Activated B cell treated with CpG ODN at 0.5 μM for 24 hours (primary cell): ENCODE measurements around the gene ASMTL. TPM values are rescaled to one million over a fixed set of nuclear protein-coding genes. Genes with fewer than 3 reads are reported as not detected.
"Not testable (repeated sequence)": the region's sequence is repeated elsewhere in the genome, so short reads cannot be mapped to it uniquely, and the experiment has no call there.

Source experiments
- ATAC-seq: fragments of 200-7000 bp; cut with Tn5 transposase; one replicate; pipeline ENCODE4 v1.10.0; 2021; ENCODE audit warnings: low read depth, mild to moderate bottlenecking, moderate library complexity
- CTCF ChIA-PET: fragments of 350-600 bp; sonication (Branson Sonifier 250); formaldehyde crosslinking; loops from one replicate; lab custom pipeline; 2021; ENCODE audit warnings: antibody characterized with exemption; lab: Charles Lee
- POLR2A ChIA-PET: fragments of 350-600 bp; sonication (Branson Sonifier 250); formaldehyde crosslinking; loops from one replicate; lab custom pipeline; 2021; ENCODE audit warnings: antibody characterized with exemption; lab: Charles Lee
- DNase-seq: peaks from one replicate; pipeline ENCODE4 v3.0.0; 2022
- H3K27ac Mint-ChIP-seq: one replicate; pipeline ENCODE4 v1.8.0; 2020; ENCODE audit warnings: mixed read lengths
- H3K27me3 Mint-ChIP-seq: one replicate; pipeline ENCODE4 v1.8.0; 2021; ENCODE audit warnings: mixed read lengths
- H3K36me3 Mint-ChIP-seq: one replicate; pipeline ENCODE4 v1.8.0; 2021; ENCODE audit warnings: low read depth, mixed read lengths
- H3K4me1 Mint-ChIP-seq: one replicate; pipeline ENCODE4 v1.8.0; 2021; ENCODE audit warnings: mixed read lengths
- H3K4me3 Mint-ChIP-seq: one replicate; pipeline ENCODE4 v1.8.0; 2020; ENCODE audit warnings: mild to moderate bottlenecking, mixed read lengths
- H3K9me3 Mint-ChIP-seq: one replicate; pipeline ENCODE4 v1.8.0; 2020; ENCODE audit warnings: mixed read lengths
- intact Hi-C: fragments of 100-400 bp; cut with micrococcal nuclease; formaldehyde crosslinking; loops from one replicate; pipeline ENCODE4 v1.15.1; 2024
- total RNA-seq: library from RNA; stranded (reverse); gene quantifications from 2 replicates; pipeline ENCODE4 v1.2.3, GENCODE V29; 2022
- TF ChIP-seq, protein P1 (sequence below): fragments of 200-600 bp; IDR thresholded peaks from one replicate; pipeline ENCODE4 v1.8.0; 2022; ENCODE audit warnings: antibody characterized with exemption, mild to moderate bottlenecking

Gene ASMTL
- total RNA-seq, 1 donor from 2014 or later = 52.1 TPM

- H3K27ac Mint-ChIP-seq = no peak overlapping the region
- intact Hi-C loops = no loop called here
- ChIA-PET POLR2A (no interaction called here), CTCF (no interaction called here)
- DNase-seq (no peak), ATAC-seq (no peak)
- peaks cover 73% of the 10 kb centered on the region for H3K36me3 Mint-ChIP-seq
- peaks cover 8% of the 10 kb centered on the region for H3K9me3 Mint-ChIP-seq
- H3K4me3 Mint-ChIP-seq = no peak overlapping the region
- H3K27me3 Mint-ChIP-seq = no peaks in the 10 kb centered on the region
- TF ChIP-seq, protein P1, sequence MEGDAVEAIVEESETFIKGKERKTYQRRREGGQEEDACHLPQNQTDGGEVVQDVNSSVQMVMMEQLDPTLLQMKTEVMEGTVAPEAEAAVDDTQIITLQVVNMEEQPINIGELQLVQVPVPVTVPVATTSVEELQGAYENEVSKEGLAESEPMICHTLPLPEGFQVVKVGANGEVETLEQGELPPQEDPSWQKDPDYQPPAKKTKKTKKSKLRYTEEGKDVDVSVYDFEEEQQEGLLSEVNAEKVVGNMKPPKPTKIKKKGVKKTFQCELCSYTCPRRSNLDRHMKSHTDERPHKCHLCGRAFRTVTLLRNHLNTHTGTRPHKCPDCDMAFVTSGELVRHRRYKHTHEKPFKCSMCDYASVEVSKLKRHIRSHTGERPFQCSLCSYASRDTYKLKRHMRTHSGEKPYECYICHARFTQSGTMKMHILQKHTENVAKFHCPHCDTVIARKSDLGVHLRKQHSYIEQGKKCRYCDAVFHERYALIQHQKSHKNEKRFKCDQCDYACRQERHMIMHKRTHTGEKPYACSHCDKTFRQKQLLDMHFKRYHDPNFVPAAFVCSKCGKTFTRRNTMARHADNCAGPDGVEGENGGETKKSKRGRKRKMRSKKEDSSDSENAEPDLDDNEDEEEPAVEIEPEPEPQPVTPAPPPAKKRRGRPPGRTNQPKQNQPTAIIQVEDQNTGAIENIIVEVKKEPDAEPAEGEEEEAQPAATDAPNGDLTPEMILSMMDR = no peak
- peaks cover 82% of the 10 kb centered on the region for H3K4me1 Mint-ChIP-seq
These were observed 22.8 kb upstream of the ASMTL start for GRCh38 chrX:1475481-1475880.

DNA sequence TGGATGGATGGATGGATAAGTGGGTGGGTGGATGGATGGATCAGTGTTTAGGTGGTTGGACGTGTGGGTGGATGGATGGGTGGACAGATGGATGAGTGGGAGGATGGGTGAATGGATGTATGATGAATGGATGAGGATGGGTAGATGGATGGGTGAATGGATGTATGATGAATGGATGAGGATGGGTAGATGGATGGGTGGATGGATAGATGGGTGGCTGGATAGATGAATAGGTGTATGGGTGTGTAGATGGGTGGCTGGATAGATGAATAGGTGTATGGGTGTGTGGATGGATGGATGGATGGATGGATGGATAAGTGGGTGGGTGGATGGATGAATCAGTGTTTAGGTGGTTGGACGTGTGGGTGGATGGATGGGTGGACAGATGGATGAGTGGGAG is 21.9 kb upstream of the ASMTL start:
- H3K27ac Mint-ChIP-seq, H3K27me3 Mint-ChIP-seq, POLR2A ChIA-PET, ATAC-seq, CTCF ChIA-PET, H3K9me3 Mint-ChIP-seq, intact Hi-C loops, H3K4me3 Mint-ChIP-seq: not testable (repeated sequence)
- H3K36me3 Mint-ChIP-seq = peaks cover 66% of the 10 kb centered on the region
- DNase-seq = peak; percentile 10
- H3K4me1 Mint-ChIP-seq = peaks cover 82% of the 10 kb centered on the region

- DNase-seq (no peak), ATAC-seq (no peak)
- ChIA-PET CTCF (no interaction called here), POLR2A (no interaction called here)
- no peaks in the 10 kb centered on the region for H3K27me3 Mint-ChIP-seq
- TF ChIP-seq, protein P1 = no peak
- no peak overlapping the region for H3K4me3 Mint-ChIP-seq
- intact Hi-C loops = no loop called here
- H3K4me1 Mint-ChIP-seq = peaks cover 78% of the 10 kb centered on the region
- peak overlapping the region; percentile 56 for H3K27ac Mint-ChIP-seq
- peaks cover 4% of the 10 kb centered on the region for H3K9me3 Mint-ChIP-seq
- peaks cover 63% of the 10 kb centered on the region for H3K36me3 Mint-ChIP-seq
These were observed 20.3 kb upstream of the ASMTL start for GRCh38 chrX:1472975-1473374.

- peaks cover 88% of the 10 kb centered on the region for H3K4me1 Mint-ChIP-seq
- ATAC-seq (peak; percentile 78), DNase-seq (peak; percentile 71)
- no peaks in the 10 kb centered on the region for H3K27me3 Mint-ChIP-seq
- H3K27ac Mint-ChIP-seq = peak overlapping the region; percentile 96
- H3K4me3 Mint-ChIP-seq = peak overlapping the region; percentile 73
- intact Hi-C loops = loop anchor here (1.0 to 5.0 kb wide), 6 partner anchors 13 to 1054 kb away; partner anchors contain the start of gene AKAP17A
- POLR2A ChIA-PET = no interaction called here
- CTCF ChIA-PET = no interaction called here
- H3K36me3 Mint-ChIP-seq = peaks cover 62% of the 10 kb centered on the region
- peaks cover 2% of the 10 kb centered on the region for H3K9me3 Mint-ChIP-seq
- TF ChIP-seq, protein P1 = no peak
These were observed 15.6 kb upstream of the ASMTL start for GRCh38 chrX:1468250-1468772.

DNA sequence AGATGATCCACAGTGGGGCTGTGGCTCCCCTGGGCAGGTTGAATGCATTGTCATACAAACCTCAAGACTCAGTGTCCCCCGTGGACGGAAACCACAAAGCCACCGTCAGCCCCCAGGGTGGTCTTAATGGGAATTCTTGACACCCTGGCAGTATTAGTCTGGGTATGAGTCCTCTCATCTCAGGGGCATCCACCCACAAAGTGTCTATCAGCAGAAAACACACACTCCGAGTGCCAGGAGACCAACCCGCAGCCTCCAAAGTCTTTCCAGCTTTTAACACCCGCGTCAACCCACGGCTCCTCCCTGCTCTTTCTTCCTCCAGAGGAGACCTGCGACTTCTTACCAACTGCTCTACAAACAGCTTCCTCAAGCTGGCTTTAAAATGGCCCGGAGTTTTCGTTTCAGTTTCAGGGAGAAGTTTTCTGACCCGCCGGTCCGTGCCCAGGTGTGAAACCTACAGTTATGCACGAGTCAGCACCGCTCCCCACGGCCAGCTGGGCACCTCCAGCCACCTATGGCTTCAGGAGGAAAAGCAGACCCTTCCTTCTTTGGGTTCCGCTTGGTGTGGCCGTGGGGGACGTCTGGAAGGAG is 14.4 kb upstream of the ASMTL start:
- Mint-ChIP-seq H3K4me3 (peak overlapping the region; percentile 79), H3K27ac (peak overlapping the region; percentile 96), H3K27me3 (no peaks in the 10 kb centered on the region), H3K9me3 (peaks cover 1% of the 10 kb centered on the region), H3K4me1 (peaks cover 91% of the 10 kb centered on the region), H3K36me3 (peaks cover 67% of the 10 kb centered on the region)
- DNase-seq (peak; percentile 57), ATAC-seq (peak; percentile 49)
- ChIA-PET CTCF (no interaction called here), POLR2A (no interaction called here)
- TF ChIP-seq, protein P1 = no peak
- intact Hi-C loops = loop anchor here (1.0 to 5.0 kb wide), 4 partner anchors 25 to 1055 kb away; partner anchors contain the start of gene P2RY8
